ENCODE results near the gene GNPTAB. TPM values are rescaled to one million over a fixed set of nuclear protein-coding genes. Genes with fewer than 3 reads are reported as not detected.
A peak's percentile ranks its signal among the peaks of the same experiment; 100 is the strongest.

The GNPTAB gene
- total RNA-seq, 1 donor from 2014 or later: 59.2 TPM

DNA sequence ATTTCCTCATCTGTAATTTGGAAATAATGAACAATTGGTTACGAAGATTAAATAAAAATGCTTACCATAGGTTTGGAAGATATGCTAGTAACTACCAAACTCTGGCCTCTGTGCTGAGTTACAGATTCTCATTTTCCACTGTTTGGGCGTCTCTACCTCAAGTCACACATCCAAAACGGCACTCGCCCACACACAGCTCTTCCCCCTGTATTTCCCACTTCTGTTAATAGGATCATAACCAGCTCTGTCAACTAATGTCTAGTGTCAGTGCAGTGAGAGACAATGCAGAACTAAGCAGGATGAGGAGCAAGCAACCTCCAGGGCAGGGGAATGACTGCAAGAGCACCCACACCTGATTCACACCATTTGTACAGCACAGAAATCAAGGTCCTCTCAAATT, 80.6 kb downstream of the GNPTAB start:
- intact Hi-C loops (cut with DNase I): no loop called here
- Histone ChIP-seq H3K9me3 (no peaks in the 10 kb centered on the region), H3K4me1 (no peaks in the 10 kb centered on the region), H3K4me3 (no peak overlapping the region), H3K36me3 (peaks cover 96% of the 10 kb centered on the region), H3K27ac (no peak overlapping the region), H3K27me3 (ENCODE audit: low read depth) (no peaks in the 10 kb centered on the region)
- ATAC-seq (no peak), DNase-seq (no peak)
- TF ChIP-seq, protein P1, sequence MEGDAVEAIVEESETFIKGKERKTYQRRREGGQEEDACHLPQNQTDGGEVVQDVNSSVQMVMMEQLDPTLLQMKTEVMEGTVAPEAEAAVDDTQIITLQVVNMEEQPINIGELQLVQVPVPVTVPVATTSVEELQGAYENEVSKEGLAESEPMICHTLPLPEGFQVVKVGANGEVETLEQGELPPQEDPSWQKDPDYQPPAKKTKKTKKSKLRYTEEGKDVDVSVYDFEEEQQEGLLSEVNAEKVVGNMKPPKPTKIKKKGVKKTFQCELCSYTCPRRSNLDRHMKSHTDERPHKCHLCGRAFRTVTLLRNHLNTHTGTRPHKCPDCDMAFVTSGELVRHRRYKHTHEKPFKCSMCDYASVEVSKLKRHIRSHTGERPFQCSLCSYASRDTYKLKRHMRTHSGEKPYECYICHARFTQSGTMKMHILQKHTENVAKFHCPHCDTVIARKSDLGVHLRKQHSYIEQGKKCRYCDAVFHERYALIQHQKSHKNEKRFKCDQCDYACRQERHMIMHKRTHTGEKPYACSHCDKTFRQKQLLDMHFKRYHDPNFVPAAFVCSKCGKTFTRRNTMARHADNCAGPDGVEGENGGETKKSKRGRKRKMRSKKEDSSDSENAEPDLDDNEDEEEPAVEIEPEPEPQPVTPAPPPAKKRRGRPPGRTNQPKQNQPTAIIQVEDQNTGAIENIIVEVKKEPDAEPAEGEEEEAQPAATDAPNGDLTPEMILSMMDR (IDR thresholded peaks at IDR 0.05): no peak

DNA sequence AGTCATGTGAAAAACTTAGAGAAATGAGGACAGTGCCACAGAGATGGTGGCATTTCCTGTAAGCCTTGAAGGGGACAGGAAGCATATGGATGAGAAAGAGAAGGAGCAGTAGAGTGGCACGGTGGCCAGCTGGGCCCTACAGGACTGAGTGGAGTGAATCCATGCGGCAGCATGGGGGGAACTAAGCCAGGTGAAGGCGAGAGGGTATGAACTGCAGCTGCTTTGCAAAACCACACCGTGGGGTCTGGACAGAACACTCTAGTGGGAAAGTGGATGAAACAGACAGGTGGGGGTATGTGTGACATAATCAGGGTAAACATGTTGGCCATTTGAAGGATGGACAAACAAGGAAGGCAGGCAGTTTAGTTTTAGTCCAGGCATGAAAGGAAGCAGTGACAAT, 81.1 kb downstream of the GNPTAB start:
- H3K4me1 ChIP-seq: no peaks in the 10 kb centered on the region
- DNase-seq: no peak
- TF ChIP-seq, protein P1 (IDR thresholded peaks at IDR 0.05): no peak
- H3K27me3 ChIP-seq (ENCODE audit: low read depth): no peaks in the 10 kb centered on the region
- H3K27ac ChIP-seq: no peak overlapping the region
- peaks cover 98% of the 10 kb centered on the region for H3K36me3 ChIP-seq
- H3K9me3 ChIP-seq: no peaks in the 10 kb centered on the region
- no peak for ATAC-seq
- no peak overlapping the region for H3K4me3 ChIP-seq
- intact Hi-C loops (cut with DNase I): no loop called here

DNA sequence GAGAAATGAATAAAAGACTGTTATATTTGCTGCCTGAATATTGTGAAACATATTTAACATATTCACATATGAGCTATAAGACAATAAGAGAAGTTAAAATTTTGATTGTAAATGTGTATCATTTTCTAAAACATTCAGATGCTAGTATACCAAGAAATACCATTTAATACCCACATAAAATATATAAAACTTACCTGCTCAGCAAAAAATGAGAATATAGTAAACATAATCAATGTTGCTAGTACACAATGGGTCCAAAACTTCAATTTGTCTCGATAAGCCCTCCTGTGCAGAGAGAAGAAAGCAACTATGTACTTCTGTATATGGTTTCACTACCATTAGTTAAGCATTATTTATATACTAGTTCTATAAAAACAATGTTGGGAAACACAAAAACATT, 81.9 kb downstream of the GNPTAB start:
- Histone ChIP-seq H3K36me3 (peaks cover 98% of the 10 kb centered on the region), H3K27me3 (ENCODE audit: low read depth) (no peaks in the 10 kb centered on the region), H3K27ac (no peak overlapping the region), H3K4me1 (no peaks in the 10 kb centered on the region), H3K9me3 (no peaks in the 10 kb centered on the region), H3K4me3 (no peak overlapping the region)
- DNase-seq: no peak
- intact Hi-C loops (cut with DNase I): no loop called here
- no peak for ATAC-seq
- TF ChIP-seq, protein P1 (IDR thresholded peaks at IDR 0.05): no peak

DNA sequence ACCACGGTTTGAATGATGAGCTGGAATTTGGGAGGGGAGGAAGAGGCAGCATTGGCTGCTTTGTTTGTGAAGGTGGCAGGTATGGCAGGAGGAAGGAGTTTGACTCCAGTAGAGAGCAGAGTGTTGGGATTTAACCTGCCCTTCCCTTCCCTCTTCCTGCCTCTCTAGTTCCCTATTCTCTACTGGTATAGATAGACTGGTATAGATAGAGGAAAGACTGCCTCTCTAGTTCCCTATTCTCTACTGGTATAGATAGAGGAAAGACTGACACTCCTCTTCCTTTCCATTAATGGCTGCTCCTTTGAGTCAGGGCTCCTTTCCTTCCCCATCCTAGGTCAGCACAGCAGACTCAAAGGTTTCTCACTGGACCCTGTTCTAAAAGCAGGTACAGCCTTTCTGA, 83.1 kb downstream of the GNPTAB start:
- no peak overlapping the region for H3K27ac ChIP-seq
- peaks cover 94% of the 10 kb centered on the region for H3K36me3 ChIP-seq
- H3K4me1 ChIP-seq: no peaks in the 10 kb centered on the region
- H3K9me3 ChIP-seq: no peaks in the 10 kb centered on the region
- H3K27me3 ChIP-seq (ENCODE audit: low read depth): no peaks in the 10 kb centered on the region
- TF ChIP-seq, protein P1 (IDR thresholded peaks at IDR 0.05): no peak
- peak; percentile 54 to 63 for ATAC-seq
- no peak for DNase-seq
- intact Hi-C loops (cut with DNase I): no loop called here
- H3K4me3 ChIP-seq: no peak overlapping the region

DNA sequence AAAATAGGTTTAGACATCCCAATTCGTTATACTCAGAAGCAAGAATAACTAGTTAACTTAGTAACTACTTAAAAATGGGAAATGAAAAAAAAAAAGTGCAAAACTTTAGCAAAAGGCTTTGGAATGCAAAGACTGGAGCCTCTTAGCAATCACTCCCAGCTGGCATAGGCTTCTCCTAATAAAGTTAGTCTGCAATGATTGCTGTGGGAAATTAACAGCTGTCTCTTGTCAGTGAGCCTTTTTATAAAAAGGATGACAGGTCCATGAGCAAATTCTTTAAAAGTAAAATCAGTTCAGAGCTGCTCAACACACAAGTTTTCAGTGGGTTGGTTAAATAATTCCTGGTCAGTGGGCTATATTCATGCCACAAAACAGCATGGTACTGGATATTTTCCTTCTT, 84.1 kb downstream of the GNPTAB start:
- Histone ChIP-seq H3K27ac (no peak overlapping the region), H3K4me3 (no peak overlapping the region), H3K27me3 (ENCODE audit: low read depth) (no peaks in the 10 kb centered on the region), H3K36me3 (peaks cover 96% of the 10 kb centered on the region), H3K9me3 (no peaks in the 10 kb centered on the region), H3K4me1 (no peaks in the 10 kb centered on the region)
- intact Hi-C loops (cut with DNase I): no loop called here
- ATAC-seq (no peak), DNase-seq (no peak)
- TF ChIP-seq, protein P1 (IDR thresholded peaks at IDR 0.05): no peak

DNA sequence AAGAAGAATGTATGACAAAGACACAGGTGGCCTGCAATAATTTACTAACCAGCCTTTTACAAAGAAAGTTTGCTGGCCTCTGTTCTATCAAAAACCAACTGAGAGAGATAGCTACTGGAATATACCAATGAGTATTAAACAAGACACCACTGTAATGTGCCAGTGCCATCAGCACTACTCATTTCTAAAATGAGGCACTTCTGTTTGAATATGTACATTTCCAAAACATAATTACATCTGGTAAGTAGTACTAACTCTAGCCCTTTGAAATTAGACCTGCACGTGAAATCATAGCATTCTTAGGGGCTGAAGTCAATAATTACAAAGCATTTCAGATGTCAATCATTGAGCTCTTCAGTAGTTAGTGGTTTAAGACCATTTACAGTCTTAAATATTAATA, 84.6 kb downstream of the GNPTAB start:
- no peak overlapping the region for H3K27ac ChIP-seq
- TF ChIP-seq, protein P1 (IDR thresholded peaks at IDR 0.05): no peak
- DNase-seq: no peak

More for the DNA sequence above, 84.6 kb downstream of the GNPTAB start:
- Histone ChIP-seq H3K9me3 (no peaks in the 10 kb centered on the region), H3K4me3 (no peak overlapping the region), H3K36me3 (peaks cover 94% of the 10 kb centered on the region), H3K4me1 (no peaks in the 10 kb centered on the region), H3K27me3 (ENCODE audit: low read depth) (no peaks in the 10 kb centered on the region)
- no peak for ATAC-seq
- intact Hi-C loops (cut with DNase I): no loop called here
